ENCODE data around the gene DOCK2.

DOCK2 gene

GRCh38 chr5:169901896-169902295 lies 264.8 kb downstream of the DOCK2 start:
- no peak for TF ChIP-seq CTCF (IDR thresholded peaks at IDR 0.05; ENCODE audit: low read depth, low read length)
- no peak overlapping the region for H3K4me3 ChIP-seq (ENCODE audit: low read depth, low read length)

GRCh38 chr5:169904059-169904458 lies 267.0 kb downstream of the DOCK2 start:
- no peak overlapping the region for H3K4me3 ChIP-seq (ENCODE audit: low read depth, low read length)
- no peak for TF ChIP-seq CTCF (IDR thresholded peaks at IDR 0.05; ENCODE audit: low read depth, low read length)

- no peak overlapping the region for H3K4me3 ChIP-seq (ENCODE audit: low read depth, low read length)
- no peak for TF ChIP-seq CTCF (IDR thresholded peaks at IDR 0.05; ENCODE audit: low read depth, low read length)
These were observed 267.4 kb downstream of the DOCK2 start for GRCh38 chr5:169904508-169904907.

GRCh38 chr5:169905017-169905416 lies 267.9 kb downstream of the DOCK2 start:
- TF ChIP-seq CTCF (IDR thresholded peaks at IDR 0.05; ENCODE audit: low read depth, low read length): no peak

GRCh38 chr5:169906745-169907649 lies 269.9 kb downstream of the DOCK2 start:
- TF ChIP-seq CTCF (IDR thresholded peaks at IDR 0.05; ENCODE audit: low read depth, low read length): no peak

More at GRCh38 chr5:169905017-169905416, 267.9 kb downstream of the DOCK2 start:
- no peak overlapping the region for H3K4me3 ChIP-seq (ENCODE audit: low read depth, low read length)

GRCh38 chr5:169908864-169909263 lies 271.8 kb downstream of the DOCK2 start:
- no peak for TF ChIP-seq CTCF (IDR thresholded peaks at IDR 0.05; ENCODE audit: low read depth, low read length)
- no peak overlapping the region for H3K4me3 ChIP-seq (ENCODE audit: low read depth, low read length)

More at GRCh38 chr5:169906745-169907649, 269.9 kb downstream of the DOCK2 start:
- H3K4me3 ChIP-seq (ENCODE audit: low read depth, low read length): no peak overlapping the region

GRCh38 chr5:169909945-169910344 lies 272.9 kb downstream of the DOCK2 start:
- TF ChIP-seq CTCF (IDR thresholded peaks at IDR 0.05; ENCODE audit: low read depth, low read length): no peak

More at GRCh38 chr5:169909945-169910344, 272.9 kb downstream of the DOCK2 start:
- H3K4me3 ChIP-seq (ENCODE audit: low read depth, low read length): no peak overlapping the region
